IPS-20b (cell line): ENCODE results near the gene COX10.

Experiments
- H3K27ac ChIP-seq: one replicate; pipeline ENCODE4 v1.5.1; 2013; ENCODE audit warnings: low read length
- H3K27me3 ChIP-seq: 2 replicates; pipeline ENCODE4 v1.6.1; 2013; ENCODE audit warnings: mild to moderate bottlenecking, low read length, inconsistent platforms; ENCODE audit not compliant: insufficient read depth
- H3K36me3 ChIP-seq: 2 replicates; pipeline ENCODE4 v1.6.1; 2013; ENCODE audit warnings: low read depth, mild to moderate bottlenecking, inconsistent platforms, low read length, moderate library complexity; ENCODE audit not compliant: insufficient read depth
- H3K4me1 ChIP-seq: 2 replicates; pipeline ENCODE4 v1.6.1; 2013; ENCODE audit warnings: mild to moderate bottlenecking, control low read depth, inconsistent platforms, low read length, moderate library complexity; ENCODE audit not compliant: insufficient read depth
- H3K4me3 ChIP-seq: 2 replicates; pipeline ENCODE4 v1.5.1; 2013; ENCODE audit warnings: mild to moderate bottlenecking, low read length, inconsistent platforms
- H3K9ac ChIP-seq: 2 replicates; pipeline ENCODE4 v1.6.1; 2013; ENCODE audit warnings: low read depth, mild to moderate bottlenecking, inconsistent platforms, low read length, moderate library complexity
- H3K9me3 ChIP-seq: 2 replicates; pipeline ENCODE4 v1.6.1; 2013; ENCODE audit warnings: mild to moderate bottlenecking, low read depth, low read length, inconsistent platforms; ENCODE audit not compliant: insufficient read depth

COX10 gene

GRCh38 chr17:14201988-14202380 lies 132.7 kb downstream of the COX10 start:
- Histone ChIP-seq H3K27ac (no peak overlapping the region), H3K27me3 (no peaks in the 10 kb centered on the region), H3K9me3 (no peaks in the 10 kb centered on the region), H3K36me3 (no peaks in the 10 kb centered on the region), H3K9ac (no peak overlapping the region), H3K4me3 (no peak overlapping the region), H3K4me1 (no peaks in the 10 kb centered on the region)

- H3K9ac ChIP-seq: no peak overlapping the region
- no peaks in the 10 kb centered on the region for H3K4me1 ChIP-seq
- H3K27me3 ChIP-seq: no peaks in the 10 kb centered on the region
- H3K27ac ChIP-seq: no peak overlapping the region
- H3K36me3 ChIP-seq: no peaks in the 10 kb centered on the region
- H3K4me3 ChIP-seq: no peak overlapping the region
- no peaks in the 10 kb centered on the region for H3K9me3 ChIP-seq
Measured at GRCh38 chr17:14202388-14203166, 133.3 kb downstream of the COX10 start.

GRCh38 chr17:14203388-14203787 lies 134.1 kb downstream of the COX10 start:
- Histone ChIP-seq H3K9ac (no peak overlapping the region), H3K36me3 (no peaks in the 10 kb centered on the region), H3K9me3 (no peaks in the 10 kb centered on the region), H3K4me1 (no peaks in the 10 kb centered on the region), H3K27ac (no peak overlapping the region), H3K4me3 (no peak overlapping the region), H3K27me3 (no peaks in the 10 kb centered on the region)

GRCh38 chr17:14204084-14204483 lies 134.8 kb downstream of the COX10 start:
- H3K4me3 ChIP-seq: no peak overlapping the region
- H3K27me3 ChIP-seq: no peaks in the 10 kb centered on the region
- no peaks in the 10 kb centered on the region for H3K9me3 ChIP-seq
- H3K4me1 ChIP-seq: no peaks in the 10 kb centered on the region
- H3K9ac ChIP-seq: no peak overlapping the region
- no peak overlapping the region for H3K27ac ChIP-seq
- H3K36me3 ChIP-seq: no peaks in the 10 kb centered on the region

- H3K4me1 ChIP-seq: no peaks in the 10 kb centered on the region
- no peaks in the 10 kb centered on the region for H3K27me3 ChIP-seq
- H3K4me3 ChIP-seq: no peak overlapping the region
Measured at GRCh38 chr17:14204546-14204945, 135.2 kb downstream of the COX10 start.

GRCh38 chr17:14205380-14205779 lies 136.1 kb downstream of the COX10 start:
- no peak overlapping the region for H3K9ac ChIP-seq
- H3K27ac ChIP-seq: no peak overlapping the region
- no peaks in the 10 kb centered on the region for H3K4me1 ChIP-seq
- H3K27me3 ChIP-seq: no peaks in the 10 kb centered on the region
- H3K9me3 ChIP-seq: no peaks in the 10 kb centered on the region
- peaks cover 3% of the 10 kb centered on the region; the same call in 1 of the 2 replicates for H3K36me3 ChIP-seq
- H3K4me3 ChIP-seq: no peak overlapping the region

More at GRCh38 chr17:14204546-14204945, 135.2 kb downstream of the COX10 start:
- H3K9me3 ChIP-seq: no peaks in the 10 kb centered on the region
- H3K27ac ChIP-seq: no peak overlapping the region
- peaks cover 3% of the 10 kb centered on the region; the same call in 1 of the 2 replicates for H3K36me3 ChIP-seq
- H3K9ac ChIP-seq: no peak overlapping the region

GRCh38 chr17:14205992-14206461 lies 136.7 kb downstream of the COX10 start:
- peaks cover 9% of the 10 kb centered on the region; the same call in 1 of the 2 replicates for H3K36me3 ChIP-seq
- no peaks in the 10 kb centered on the region for H3K4me1 ChIP-seq

GRCh38 chr17:14206891-14207290 lies 137.6 kb downstream of the COX10 start:
- peaks cover 18% of the 10 kb centered on the region for H3K36me3 ChIP-seq
- H3K27me3 ChIP-seq: no peaks in the 10 kb centered on the region
- no peak overlapping the region for H3K4me3 ChIP-seq
- H3K27ac ChIP-seq: no peak overlapping the region
- no peak overlapping the region for H3K9ac ChIP-seq
- H3K4me1 ChIP-seq: no peaks in the 10 kb centered on the region
- H3K9me3 ChIP-seq: peaks cover 4% of the 10 kb centered on the region; the same call in 1 of the 2 replicates

More at GRCh38 chr17:14205992-14206461, 136.7 kb downstream of the COX10 start:
- no peak overlapping the region for H3K27ac ChIP-seq
- H3K9ac ChIP-seq: no peak overlapping the region
- H3K27me3 ChIP-seq: no peaks in the 10 kb centered on the region
- H3K9me3 ChIP-seq: no peaks in the 10 kb centered on the region
- no peak overlapping the region for H3K4me3 ChIP-seq

- Histone ChIP-seq H3K9me3 (peaks cover 7% of the 10 kb centered on the region; the same call in 1 of the 2 replicates), H3K4me1 (no peaks in the 10 kb centered on the region), H3K9ac (no peak overlapping the region), H3K27me3 (no peaks in the 10 kb centered on the region), H3K36me3 (peaks cover 19% of the 10 kb centered on the region), H3K4me3 (no peak overlapping the region), H3K27ac (no peak overlapping the region)
Measured at GRCh38 chr17:14207791-14208190, 138.5 kb downstream of the COX10 start.

- no peak overlapping the region for H3K9ac ChIP-seq
- peaks cover 19% of the 10 kb centered on the region for H3K36me3 ChIP-seq
- peaks cover 7% of the 10 kb centered on the region; the same call in 1 of the 2 replicates for H3K9me3 ChIP-seq
- H3K27ac ChIP-seq: no peak overlapping the region
- no peaks in the 10 kb centered on the region for H3K4me1 ChIP-seq
- no peak overlapping the region for H3K4me3 ChIP-seq
- no peaks in the 10 kb centered on the region for H3K27me3 ChIP-seq
Measured at GRCh38 chr17:14209215-14209614, 139.9 kb downstream of the COX10 start.

- Histone ChIP-seq H3K4me1 (no peaks in the 10 kb centered on the region), H3K4me3 (no peak overlapping the region), H3K9me3 (peaks cover 7% of the 10 kb centered on the region; the same call in 1 of the 2 replicates), H3K36me3 (peaks cover 19% of the 10 kb centered on the region), H3K27ac (no peak overlapping the region), H3K27me3 (no peaks in the 10 kb centered on the region), H3K9ac (no peak overlapping the region)
Measured at GRCh38 chr17:14211246-14211645, 141.9 kb downstream of the COX10 start.

GRCh38 chr17:14211801-14212200 lies 142.5 kb downstream of the COX10 start:
- no peak overlapping the region for H3K9ac ChIP-seq
- no peaks in the 10 kb centered on the region for H3K4me1 ChIP-seq
- H3K9me3 ChIP-seq: peaks cover 7% of the 10 kb centered on the region; the same call in 1 of the 2 replicates
- no peak overlapping the region for H3K4me3 ChIP-seq
- peaks cover 19% of the 10 kb centered on the region for H3K36me3 ChIP-seq
- H3K27me3 ChIP-seq: no peaks in the 10 kb centered on the region
- H3K27ac ChIP-seq: no peak overlapping the region
